HG02840 (cell line): ENCODE data around the gene B4GALT2.

Experiments
- ATAC-seq: cut with Tn5 transposase; IDR thresholded peaks from one replicate; pipeline ENCODE4 v1.9.1; 2021; ENCODE audit warnings: mild to moderate bottlenecking, moderate library complexity, moderate number of reproducible peaks; ENCODE audit not compliant: unreplicated experiment, low FRiP score

The B4GALT2 gene

GRCh38 chr1:43945674-43946235 lies 33.3 kb upstream of the B4GALT2 start:
- ATAC-seq = no peak

GRCh38 chr1:43946236-43947060 lies 32.6 kb upstream of the B4GALT2 start, which contains the start of gene IPO13:
TSS of gene IPO13 (plus strand) at chr1:43946950. CDS start at chr1:43947601, 651 bp downstream.
- ATAC-seq = peak; percentile 87

- ATAC-seq = peak; percentile 29
Observed at GRCh38 chr1:43947061-43947873, 31.7 kb upstream of the B4GALT2 start.

GRCh38 chr1:43947874-43948437 lies 31.1 kb upstream of the B4GALT2 start:
- no peak for ATAC-seq

DNA sequence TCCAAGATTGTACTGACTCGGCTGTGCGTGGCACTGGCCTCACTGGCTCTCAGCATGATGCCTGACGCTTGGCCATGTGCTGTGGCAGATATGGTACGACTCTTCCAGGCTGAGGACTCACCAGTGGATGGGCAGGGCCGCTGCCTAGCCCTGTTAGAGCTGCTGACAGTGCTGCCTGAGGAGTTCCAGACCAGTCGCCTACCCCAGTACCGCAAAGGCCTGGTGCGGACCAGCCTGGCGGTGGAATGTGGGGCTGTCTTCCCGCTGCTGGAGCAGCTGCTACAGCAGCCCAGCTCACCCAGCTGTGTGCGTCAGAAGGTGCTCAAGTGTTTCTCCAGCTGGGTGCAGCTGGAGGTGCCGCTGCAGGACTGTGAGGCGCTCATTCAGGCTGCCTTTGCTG lies 29.3 kb upstream of the B4GALT2 start:
- ATAC-seq = no peak

GRCh38 chr1:43951021-43951985 lies 27.7 kb upstream of the B4GALT2 start:
- no peak for ATAC-seq

DNA sequence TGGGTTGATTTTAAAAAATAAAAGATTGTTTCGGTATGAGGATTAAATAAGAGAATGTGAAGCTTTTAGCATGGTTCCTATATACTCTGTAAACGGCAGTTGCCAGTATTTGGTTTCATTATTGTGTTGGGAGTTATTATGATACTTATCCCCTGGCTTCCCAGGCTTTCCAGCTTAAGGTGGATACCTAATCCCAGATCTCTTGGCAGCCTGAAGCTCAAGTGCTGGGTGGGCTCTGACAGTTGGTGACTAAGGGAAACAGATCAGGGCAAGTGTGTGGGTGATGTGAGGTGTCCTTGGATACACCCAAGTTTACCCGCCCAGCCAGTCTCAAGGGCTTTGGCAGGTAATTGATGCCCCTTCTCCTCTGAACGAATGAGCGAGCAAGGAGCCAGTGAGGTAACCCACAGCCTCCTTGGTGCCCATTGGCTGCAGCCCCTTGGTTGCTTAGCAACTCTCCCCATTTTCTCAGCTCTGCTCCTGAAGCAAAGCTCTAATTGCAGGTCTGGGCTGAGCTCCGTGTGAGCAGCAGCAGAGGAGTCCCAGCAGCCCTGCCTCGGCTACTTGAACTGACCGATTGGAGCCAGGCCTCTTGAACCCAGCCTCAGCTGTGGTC lies 26.2 kb upstream of the B4GALT2 start:
- ATAC-seq = no peak

- ATAC-seq = no peak
Observed at GRCh38 chr1:43953361-43953760, 25.6 kb upstream of the B4GALT2 start.

GRCh38 chr1:43954036-43954435 lies 25.0 kb upstream of the B4GALT2 start:
- ATAC-seq = no peak

GRCh38 chr1:43956234-43956633 lies 22.8 kb upstream of the B4GALT2 start:
- ATAC-seq = no peak

- ATAC-seq = no peak
Observed at GRCh38 chr1:43957407-43958040, 21.5 kb upstream of the B4GALT2 start.

DNA sequence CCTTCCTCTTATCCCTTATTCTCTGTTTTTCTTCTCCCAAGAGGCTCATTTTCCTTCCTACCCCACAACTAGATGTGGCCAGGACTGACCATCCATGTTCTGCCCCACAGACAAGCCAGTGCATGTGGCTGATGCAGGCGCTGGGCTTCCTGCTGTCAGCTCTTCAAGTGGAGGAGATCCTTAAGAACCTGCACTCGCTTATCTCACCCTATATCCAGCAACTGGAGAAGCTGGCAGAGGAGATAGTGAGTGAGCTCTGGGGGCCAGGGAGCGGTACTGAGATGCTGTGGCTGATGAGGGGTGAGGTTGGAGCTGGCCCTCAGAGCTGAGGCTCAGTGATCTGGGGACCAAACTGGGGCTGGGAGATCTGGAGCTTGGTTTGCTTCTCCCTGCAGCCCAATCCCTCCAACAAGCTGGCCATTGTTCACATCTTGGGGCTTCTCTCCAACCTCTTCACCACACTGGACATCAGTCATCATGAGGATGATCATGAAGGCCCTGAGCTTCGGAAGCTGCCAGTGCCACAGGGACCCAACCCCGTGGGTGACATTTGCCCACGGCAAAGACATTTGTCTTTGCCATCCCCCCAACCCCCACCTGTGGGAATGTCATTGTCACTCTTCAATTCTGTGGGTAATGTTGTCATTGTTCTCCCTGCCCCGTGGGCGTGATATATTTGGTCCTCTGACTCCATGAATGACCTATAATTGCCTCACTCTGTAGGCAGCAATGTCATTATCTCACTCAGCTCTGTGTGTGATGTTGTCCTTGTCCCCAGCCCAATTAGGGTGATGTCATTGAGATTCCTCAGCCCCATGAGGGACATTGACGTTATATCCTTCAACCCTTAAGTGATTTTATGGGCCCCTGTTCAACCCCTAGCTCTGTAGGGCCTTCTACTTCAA lies 20.4 kb upstream of the B4GALT2 start:
- no peak for ATAC-seq

- no peak for ATAC-seq
Observed at GRCh38 chr1:43960798-43961197, 18.2 kb upstream of the B4GALT2 start.

DNA sequence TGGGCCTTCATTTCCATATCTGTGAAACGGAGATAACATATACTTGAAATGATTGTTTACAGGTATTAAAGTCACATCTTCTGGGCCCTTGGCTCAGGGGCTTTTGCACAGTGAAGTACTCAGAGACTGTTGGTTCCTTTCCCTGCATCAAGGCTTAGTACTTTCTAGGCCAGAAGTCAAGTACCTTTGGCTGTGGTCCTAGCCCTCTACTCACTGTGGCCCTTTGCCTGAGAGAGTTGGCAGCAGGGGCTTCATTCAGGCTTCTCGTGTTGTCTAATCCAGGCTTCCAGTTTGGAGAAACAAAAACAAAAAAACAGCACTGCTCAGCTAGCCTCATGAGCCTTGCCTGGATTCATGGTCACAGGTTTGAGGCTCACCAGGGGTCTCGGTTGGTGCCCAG lies 17.3 kb upstream of the B4GALT2 start:
- ATAC-seq = no peak

DNA sequence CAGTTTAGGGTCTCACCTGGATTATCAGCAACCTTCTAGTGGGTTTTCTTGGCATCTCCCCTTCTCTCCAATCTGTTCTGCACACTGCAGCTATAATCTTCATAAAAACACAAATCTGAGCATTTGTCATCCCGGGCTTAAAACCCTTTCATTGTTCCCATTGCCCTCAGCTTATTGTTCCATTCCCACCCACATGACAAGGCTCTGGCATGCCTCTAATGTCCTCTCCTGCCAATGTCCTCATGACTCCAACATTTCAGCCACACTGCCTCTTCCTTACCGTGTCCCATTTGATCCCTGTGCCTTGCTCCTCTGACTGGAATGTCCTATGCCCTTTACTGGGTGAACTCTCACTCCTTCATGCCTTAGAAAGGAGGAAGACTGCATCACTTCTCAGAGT lies 16.7 kb upstream of the B4GALT2 start:
- ATAC-seq = no peak

- no peak for ATAC-seq
Observed at GRCh38 chr1:43963006-43963405, 16.0 kb upstream of the B4GALT2 start.

- no peak for ATAC-seq
Observed at GRCh38 chr1:43963890-43964289, 15.1 kb upstream of the B4GALT2 start.

DNA sequence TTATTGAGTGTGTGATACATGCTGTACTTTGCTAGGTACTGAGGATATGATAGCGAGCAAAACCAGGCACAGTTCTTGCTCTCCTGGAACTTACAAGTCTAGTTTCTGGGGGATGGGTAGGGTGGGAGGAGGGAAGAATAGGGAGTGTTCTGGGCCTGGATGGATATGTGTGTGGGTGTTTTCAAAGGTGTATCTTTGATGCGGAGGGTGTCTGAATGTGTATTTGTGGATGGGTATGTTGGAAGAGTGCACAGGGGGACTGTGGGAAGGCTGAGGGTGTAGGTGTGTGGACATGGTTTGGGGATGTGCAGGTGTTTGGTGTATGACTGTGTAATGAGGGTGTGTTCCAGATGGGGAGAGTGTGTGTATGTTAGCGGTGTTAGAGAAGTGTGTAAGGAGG lies 13.7 kb upstream of the B4GALT2 start:
- no peak for ATAC-seq
